Left lung (tissue), 10 donors: ENCODE results near the gene ASIC2. TPM values are rescaled to one million over a fixed set of nuclear protein-coding genes. Genes with fewer than 3 reads are reported as not detected.

Experiments
- ATAC-seq: fragments of 200-7000 bp; cut with Tn5 transposase; one replicate; pipeline ENCODE4 v1.9.1; 2020; ENCODE audit warnings: moderate library complexity
- DNase-seq, 4 donors: peaks; one replicate each; pipeline ENCODE4 v3.0.0-alpha.2; 2013 to 2020
- H3K27ac ChIP-seq, 2 donors: fragments of 200-600 bp; sonication (generic) in 1 of 2; one replicate each; pipeline versions ENCODE4 v1.5.0 to v1.8.0; 2020 to 2021
- H3K27me3 ChIP-seq, 2 donors: fragments of 200-600 bp; sonication (generic) in 1 of 2; one replicate each; pipeline versions ENCODE4 v1.5.0 to v1.8.0; 2020 to 2021
- H3K36me3 ChIP-seq, 2 donors: fragments of 200-600 bp; sonication (generic) in 1 of 2; one replicate each; pipeline versions ENCODE4 v1.5.0 to v1.8.0; 2020 to 2021
- H3K4me1 ChIP-seq, 2 donors: fragments of 200-600 bp; one replicate each; pipeline ENCODE4 v1.8.0; 2021
- H3K4me3 ChIP-seq, 2 donors: fragments of 200-600 bp; sonication (generic) in 1 of 2; one replicate each; pipeline versions ENCODE4 v1.5.0 to v1.8.0; 2020 to 2021; ENCODE audit warnings: mild to moderate bottlenecking in 1 of 2
- H3K9me3 ChIP-seq, 2 donors: fragments of 200-600 bp; sonication (generic) in 1 of 2; one replicate each; pipeline versions ENCODE4 v1.5.0 to v1.8.0; 2020 to 2021
- intact Hi-C, 2 donors: fragments of 100-400 bp; cut with DNase I; formaldehyde crosslinking; loops; one replicate each; pipeline versions ENCODE4 v1.11.2 to v1.14.2; 2022
- polyA plus RNA-seq, 6 donors: library from polyadenylated mRNA; unstranded; fragments of 120-200 nt; gene quantifications; one replicate each; pipeline ENCODE4 v1.2.1, GENCODE V29; 2013; ENCODE audit not compliant: insufficient read length in 6 of 6
- total RNA-seq, 2 donors: library from RNA; stranded (reverse); fragmentation: NEBNext Ultra II Directional; extraction: Animal tissue kit (Norgen Biotek cat#: 25700); gene quantifications; one replicate each; pipeline ENCODE4 v1.2.1, GENCODE V29; 2021
- TF ChIP-seq, protein P1 (sequence below), 2 donors: fragments of 200-600 bp; sonication (generic) in 1 of 2; IDR thresholded peaks; one replicate each; pipeline versions ENCODE4 v1.5.0 to v1.8.0; 2021; ENCODE audit warnings: antibody characterized with exemption in 2 of 2
- donor health status: DM: no; HTN: yes; CAD: no.
- donor health status: DM: no; HTN: no; CAD: no.

ASIC2 gene
- total and polyA plus RNA-seq, 8 donors, result 0.08 to 0.59 (median 0.46) TPM

DNA sequence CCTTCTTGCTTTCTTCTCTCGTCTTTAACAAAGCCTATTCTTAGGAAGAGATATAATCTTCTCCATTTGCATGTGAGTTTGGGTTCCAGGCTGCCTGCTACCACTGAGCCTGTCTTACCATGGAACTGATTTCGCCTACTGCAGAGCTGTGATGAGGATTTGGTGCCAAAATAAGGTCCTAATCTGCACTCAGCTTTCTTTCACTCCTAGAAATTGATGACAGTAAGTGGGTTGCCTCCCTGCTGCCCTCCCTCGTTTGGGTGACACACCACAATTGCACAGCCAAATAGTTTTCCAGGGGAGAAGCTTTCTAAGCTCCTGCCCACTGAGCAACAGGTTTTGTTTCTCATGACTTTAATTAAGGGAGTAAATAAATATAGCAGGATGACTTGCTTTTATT lies 25.1 kb upstream of the ASIC2 start:
- H3K36me3 ChIP-seq, result no peaks in the 10 kb centered on the region
- TF ChIP-seq, protein P1, sequence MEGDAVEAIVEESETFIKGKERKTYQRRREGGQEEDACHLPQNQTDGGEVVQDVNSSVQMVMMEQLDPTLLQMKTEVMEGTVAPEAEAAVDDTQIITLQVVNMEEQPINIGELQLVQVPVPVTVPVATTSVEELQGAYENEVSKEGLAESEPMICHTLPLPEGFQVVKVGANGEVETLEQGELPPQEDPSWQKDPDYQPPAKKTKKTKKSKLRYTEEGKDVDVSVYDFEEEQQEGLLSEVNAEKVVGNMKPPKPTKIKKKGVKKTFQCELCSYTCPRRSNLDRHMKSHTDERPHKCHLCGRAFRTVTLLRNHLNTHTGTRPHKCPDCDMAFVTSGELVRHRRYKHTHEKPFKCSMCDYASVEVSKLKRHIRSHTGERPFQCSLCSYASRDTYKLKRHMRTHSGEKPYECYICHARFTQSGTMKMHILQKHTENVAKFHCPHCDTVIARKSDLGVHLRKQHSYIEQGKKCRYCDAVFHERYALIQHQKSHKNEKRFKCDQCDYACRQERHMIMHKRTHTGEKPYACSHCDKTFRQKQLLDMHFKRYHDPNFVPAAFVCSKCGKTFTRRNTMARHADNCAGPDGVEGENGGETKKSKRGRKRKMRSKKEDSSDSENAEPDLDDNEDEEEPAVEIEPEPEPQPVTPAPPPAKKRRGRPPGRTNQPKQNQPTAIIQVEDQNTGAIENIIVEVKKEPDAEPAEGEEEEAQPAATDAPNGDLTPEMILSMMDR (IDR thresholded peaks at IDR 0.05), result no peak
- intact Hi-C loops, result no loop called here
- no peaks in the 10 kb centered on the region for H3K9me3 ChIP-seq
- no peak overlapping the region for H3K27ac ChIP-seq
- no peak for ATAC-seq
- H3K4me3 ChIP-seq, result no peak overlapping the region
- no peaks in the 10 kb centered on the region for H3K4me1 ChIP-seq
- no peak for DNase-seq
- H3K27me3 ChIP-seq, result peaks cover 0 to 1% of the 10 kb centered on the region in 2 donors

DNA sequence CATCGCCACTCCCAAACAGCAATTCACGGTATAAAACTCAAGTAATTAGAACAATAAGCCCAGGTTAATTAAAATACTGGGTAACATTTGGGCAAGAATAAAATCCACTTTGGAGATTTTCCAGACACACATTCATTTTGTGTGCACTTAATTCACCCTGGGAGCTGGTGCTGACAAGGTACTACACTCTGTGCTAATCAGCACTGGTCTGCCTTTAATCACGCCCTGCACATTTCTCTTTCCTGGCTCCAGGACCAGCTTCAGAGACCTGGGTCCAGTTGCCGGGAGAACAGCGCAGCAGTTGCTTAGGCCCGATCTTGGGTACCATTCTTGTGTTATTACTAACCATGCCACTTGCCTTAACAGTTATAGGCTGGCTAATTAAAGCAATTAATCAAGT lies 23.7 kb upstream of the ASIC2 start:
- TF ChIP-seq, protein P1 (IDR thresholded peaks at IDR 0.05), result no peak
- no peak overlapping the region for H3K4me3 ChIP-seq
- H3K9me3 ChIP-seq, result no peaks in the 10 kb centered on the region
- peaks cover 0 to 10% of the 10 kb centered on the region in 2 donors for H3K27me3 ChIP-seq
- ATAC-seq (no peak), DNase-seq (no peak)
- H3K4me1 ChIP-seq, result no peaks in the 10 kb centered on the region
- H3K36me3 ChIP-seq, result no peaks in the 10 kb centered on the region
- intact Hi-C loops, result no loop called here
- no peak overlapping the region for H3K27ac ChIP-seq

DNA sequence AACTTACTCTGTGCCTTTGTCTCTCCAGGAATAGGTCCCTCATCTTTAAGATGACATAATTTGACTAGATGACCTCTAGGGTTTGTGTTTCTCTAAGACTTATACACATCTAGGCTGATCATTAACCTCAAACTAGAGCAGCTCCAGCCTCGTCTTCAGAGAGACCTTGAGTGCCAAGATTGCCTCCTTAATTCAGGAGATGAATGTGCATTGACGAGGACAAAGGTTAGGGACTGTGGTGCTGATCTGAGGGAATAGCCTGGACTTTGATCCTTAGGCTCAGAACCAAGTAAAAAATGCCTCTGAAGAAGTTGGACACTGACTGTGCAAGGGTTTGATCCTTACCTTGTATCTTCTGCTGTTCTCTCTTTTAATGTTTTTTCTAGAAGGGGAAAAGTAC lies 17.2 kb upstream of the ASIC2 start:
- no peak for ATAC-seq

DNA sequence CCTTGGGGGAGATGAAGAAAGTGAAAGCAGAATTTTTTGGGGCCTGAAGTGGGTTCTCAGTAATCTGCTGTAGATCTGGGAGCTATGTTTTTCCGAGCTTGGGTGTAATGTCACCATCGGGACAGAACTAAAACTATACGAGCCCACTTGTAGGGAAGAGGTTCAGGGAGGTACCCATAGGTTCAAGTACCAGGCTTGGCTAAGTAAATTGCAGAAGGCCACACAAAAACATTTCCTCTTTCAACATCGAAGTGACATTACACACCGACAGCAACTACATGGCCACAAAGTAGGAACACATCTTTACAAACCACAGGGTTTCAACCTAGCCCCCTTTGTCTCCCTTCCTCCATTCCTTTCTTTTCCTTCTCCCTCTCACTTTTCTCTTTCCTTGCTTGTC lies 10.2 kb upstream of the ASIC2 start:
- Histone ChIP-seq H3K27ac (no peak overlapping the region), H3K27me3 (peaks cover 0 to 18% of the 10 kb centered on the region in 2 donors), H3K4me1 (no peaks in the 10 kb centered on the region), H3K9me3 (no peaks in the 10 kb centered on the region), H3K4me3 (no peak overlapping the region), H3K36me3 (no peaks in the 10 kb centered on the region)
- ATAC-seq, result no peak
- intact Hi-C loops, result no loop called here
- DNase-seq, result no peak
- TF ChIP-seq, protein P1 (IDR thresholded peaks at IDR 0.05), result no peak

More for the DNA sequence above, 17.2 kb upstream of the ASIC2 start:
- Histone ChIP-seq H3K27ac (no peak overlapping the region), H3K4me3 (no peak overlapping the region), H3K9me3 (no peaks in the 10 kb centered on the region), H3K4me1 (no peaks in the 10 kb centered on the region), H3K27me3 (peaks cover 0 to 15% of the 10 kb centered on the region in 2 donors), H3K36me3 (no peaks in the 10 kb centered on the region)
- DNase-seq, result no peak
- TF ChIP-seq, protein P1 (IDR thresholded peaks at IDR 0.05), result no peak
- intact Hi-C loops, result no loop called here

DNA sequence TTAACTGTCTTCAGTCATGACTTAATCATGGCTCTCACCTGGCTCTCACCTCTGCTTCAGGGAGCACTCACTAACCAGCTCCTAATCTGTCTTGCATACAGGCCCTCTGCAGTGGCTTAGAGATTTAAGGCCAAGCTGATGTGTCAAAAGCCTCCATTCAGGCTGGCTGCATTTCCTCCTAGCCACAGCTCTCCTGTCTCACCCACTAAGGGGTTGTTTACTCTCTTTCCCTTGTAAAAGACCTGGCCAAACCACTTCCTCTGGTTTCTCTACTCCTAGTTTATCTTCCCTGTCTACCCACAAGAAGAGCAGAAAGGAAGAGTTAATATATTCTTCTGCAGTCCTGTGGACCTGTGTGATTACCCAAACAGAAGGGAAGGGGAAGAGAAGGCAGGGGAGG lies 9.3 kb upstream of the ASIC2 start:
- H3K4me3 ChIP-seq, result no peak overlapping the region
- H3K9me3 ChIP-seq, result no peaks in the 10 kb centered on the region
- peaks cover 0 to 23% of the 10 kb centered on the region in 2 donors for H3K27me3 ChIP-seq
- DNase-seq (no peak), ATAC-seq (no peak)
- TF ChIP-seq, protein P1 (IDR thresholded peaks at IDR 0.05), result no peak
- no peaks in the 10 kb centered on the region for H3K36me3 ChIP-seq
- no peaks in the 10 kb centered on the region for H3K4me1 ChIP-seq
- intact Hi-C loops, result no loop called here
- H3K27ac ChIP-seq, result no peak overlapping the region
